Endometrium (tissue), 2 donors: ENCODE measurements around the gene DYNC1I2.
"Not testable (repeated sequence)": the region's sequence is repeated elsewhere in the genome, so short reads cannot be mapped to it uniquely, and the experiment has no call there.

Experiments used
- FAIRE-seq: peaks from 2 replicates; lab custom pipeline; 2012; peaks lifted over from hg19 to GRCh38; lab: Jason Lieb, UNC
- donor health status: control.
- donor health status: control.

DYNC1I2 gene

GRCh38 chr2:171718720-171719119 lies 31.5 kb downstream of the DYNC1I2 start:
- no peak for FAIRE-seq

DNA sequence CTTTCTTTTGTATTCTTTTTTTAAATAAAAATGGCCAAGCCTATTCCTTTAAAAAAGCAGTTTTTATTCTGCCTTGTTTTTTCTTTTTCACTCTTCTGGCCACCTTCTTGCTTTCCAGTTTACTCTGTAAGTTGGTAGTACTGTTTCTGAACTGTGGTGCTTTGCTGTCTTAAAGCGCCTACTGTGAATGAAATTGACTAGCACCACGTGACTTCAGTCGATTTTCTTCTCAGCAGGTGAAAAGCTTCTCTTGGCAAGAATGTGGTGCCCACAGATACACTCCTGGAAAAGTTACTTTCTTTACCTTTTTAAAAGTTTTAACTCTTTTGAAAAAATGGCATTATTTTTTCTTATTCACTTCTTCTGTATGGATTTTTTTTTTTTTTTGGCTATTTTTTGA lies 32.4 kb downstream of the DYNC1I2 start:
- FAIRE-seq, result no peak

GRCh38 chr2:171723716-171724683 lies 36.7 kb downstream of the DYNC1I2 start:
- no peak for FAIRE-seq

GRCh38 chr2:171726847-171727450 lies 39.7 kb downstream of the DYNC1I2 start:
- no peak for FAIRE-seq

GRCh38 chr2:171728989-171729951 lies 42.0 kb downstream of the DYNC1I2 start:
- no peak for FAIRE-seq

DNA sequence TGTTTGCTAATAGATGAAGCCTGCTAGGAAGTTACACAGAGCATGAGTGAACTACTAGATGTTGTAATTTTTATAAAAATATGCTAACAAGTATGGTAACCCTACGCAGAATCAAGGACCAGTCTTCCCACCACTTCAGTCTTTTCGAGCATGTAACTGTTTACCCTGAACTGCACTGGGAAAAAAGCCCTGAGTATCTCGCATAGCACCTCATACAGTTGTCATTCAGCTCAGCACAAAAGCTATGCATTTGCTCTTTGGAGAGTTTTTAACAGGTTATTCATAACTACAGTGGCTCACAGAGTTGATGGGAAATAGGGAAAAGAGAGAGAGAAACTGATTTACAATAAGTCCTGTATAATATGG lies 42.7 kb downstream of the DYNC1I2 start:
- no peak for FAIRE-seq

DNA sequence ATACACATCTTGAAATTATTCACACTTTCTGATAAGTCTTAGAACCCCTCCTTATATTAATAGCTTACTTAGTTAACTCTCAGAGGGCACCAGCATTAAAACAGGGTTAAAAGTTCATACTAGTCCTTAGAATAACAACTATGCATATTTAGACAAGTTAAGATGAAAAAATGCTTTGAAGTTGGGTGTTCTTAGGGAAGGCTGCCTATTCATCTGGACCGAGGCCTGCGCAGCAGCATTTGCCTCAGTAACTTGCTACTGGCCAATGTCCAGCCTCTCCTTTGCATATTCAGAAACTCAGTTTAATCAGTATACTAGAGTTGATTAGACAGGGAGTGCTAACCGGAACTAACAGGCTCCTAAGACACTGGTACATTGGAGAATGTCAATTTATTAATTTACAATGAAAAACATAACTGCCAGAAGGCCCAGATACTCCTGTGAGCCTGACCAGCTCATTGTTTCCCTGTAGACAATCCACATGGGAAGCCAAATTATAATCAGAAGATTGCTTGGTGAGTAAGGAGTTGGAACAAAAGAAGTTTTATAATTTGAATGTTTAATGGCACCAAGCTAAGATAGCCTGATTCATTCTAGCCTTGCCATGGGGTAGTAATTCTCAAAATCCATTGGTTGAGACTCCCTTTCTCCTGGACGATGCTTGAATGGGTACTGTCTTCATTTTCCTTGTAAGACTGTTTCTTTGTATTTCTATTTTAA lies 48.9 kb downstream of the DYNC1I2 start:
- no peak for FAIRE-seq

DNA sequence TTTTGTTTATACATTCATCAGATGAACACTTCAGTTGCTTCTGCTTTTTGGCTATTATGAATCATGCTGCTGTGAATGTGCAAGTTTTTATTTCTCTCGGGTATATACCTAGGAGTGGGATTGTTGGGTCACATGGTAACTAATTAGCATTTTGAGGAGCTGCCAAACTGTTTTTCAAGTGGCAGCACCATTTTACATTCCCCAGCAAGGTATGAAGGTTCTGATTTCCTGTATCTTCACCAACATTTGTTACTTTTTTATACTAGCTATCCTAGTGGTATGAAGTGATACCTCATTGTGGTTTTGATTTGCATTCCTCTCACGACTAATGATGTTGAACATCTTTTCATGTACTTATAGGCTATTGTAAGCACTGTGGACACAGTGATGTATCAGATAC lies 53.9 kb downstream of the DYNC1I2 start:
- no peak for FAIRE-seq

DNA sequence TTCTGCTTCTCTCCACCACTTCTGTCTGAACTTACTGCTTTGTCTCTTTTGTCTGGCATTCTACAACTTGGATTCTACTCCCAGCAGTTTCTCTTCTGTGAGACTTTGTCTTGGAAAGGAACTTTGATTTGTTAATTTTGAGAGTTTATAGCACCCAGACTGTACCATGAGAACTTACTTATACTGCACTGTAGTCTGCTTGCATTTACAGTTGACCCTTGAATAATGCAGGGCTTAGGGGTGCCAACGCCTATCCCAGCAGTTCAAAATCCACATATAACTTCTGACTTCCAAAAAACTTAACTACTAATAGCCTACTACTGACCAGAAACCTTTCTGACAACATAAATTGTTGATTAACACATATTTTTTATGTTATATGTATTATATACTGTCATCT lies 55.5 kb downstream of the DYNC1I2 start:
- no peak for FAIRE-seq

DNA sequence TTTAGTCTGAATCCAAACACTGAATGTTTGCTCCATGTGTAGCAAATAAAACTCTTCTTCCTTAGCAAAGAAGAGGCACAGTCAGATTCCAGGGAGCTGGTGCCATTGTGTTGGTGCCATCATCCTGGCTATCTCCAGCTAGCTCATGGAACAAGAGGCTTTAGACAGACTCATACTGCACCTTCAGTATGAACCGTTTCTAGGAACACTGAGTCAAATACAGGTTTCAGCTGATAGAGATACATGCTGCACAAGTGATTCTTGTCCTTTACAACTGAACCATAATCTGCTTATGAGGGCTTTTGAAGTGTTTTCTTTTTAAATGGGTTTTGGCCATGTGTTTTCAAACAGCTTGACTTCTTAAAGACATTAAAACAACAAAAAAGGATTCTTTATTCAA lies 57.9 kb downstream of the DYNC1I2 start:
- FAIRE-seq, result no peak

DNA sequence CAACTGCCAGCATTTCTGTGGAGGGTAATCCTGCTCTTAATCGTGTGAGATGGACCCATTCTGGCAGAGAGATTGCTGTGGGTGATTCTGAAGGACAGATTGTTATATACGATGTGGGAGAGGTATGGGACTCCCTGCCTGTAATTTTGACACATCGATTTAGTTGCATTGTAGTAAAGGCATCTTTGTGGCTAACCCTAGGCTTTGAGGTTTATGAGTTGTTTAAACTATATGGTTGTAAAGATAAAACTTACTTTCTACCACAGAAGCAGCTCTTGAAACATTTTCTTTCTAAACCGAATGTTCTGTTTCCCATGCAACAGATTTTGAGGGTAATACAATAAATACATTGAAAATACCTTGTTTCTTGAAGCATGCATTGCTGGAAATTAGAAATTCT lies 58.5 kb downstream of the DYNC1I2 start:
- FAIRE-seq, result no peak

DNA sequence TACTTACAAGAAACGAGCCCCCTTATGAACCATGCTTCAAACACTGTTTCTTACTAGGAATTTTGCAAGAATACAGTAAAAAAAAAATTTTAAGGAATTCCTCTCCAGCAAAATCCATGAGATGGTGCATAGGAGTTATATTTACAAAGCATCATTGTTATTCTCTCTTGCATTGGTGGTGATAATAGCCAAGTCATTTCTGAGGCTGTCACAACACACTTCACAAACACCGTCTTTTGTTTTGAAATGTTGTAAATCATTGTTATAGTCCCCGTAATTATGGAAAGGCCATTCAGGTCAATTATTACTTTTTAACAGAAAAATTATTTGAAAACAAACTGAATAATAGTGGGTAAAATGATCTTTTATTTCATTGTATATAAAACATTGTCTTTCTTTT lies 60.1 kb downstream of the DYNC1I2 start:
- FAIRE-seq, result no peak

GRCh38 chr2:171754254-171754939 lies 67.1 kb downstream of the DYNC1I2 start:
- FAIRE-seq, result no peak

DNA sequence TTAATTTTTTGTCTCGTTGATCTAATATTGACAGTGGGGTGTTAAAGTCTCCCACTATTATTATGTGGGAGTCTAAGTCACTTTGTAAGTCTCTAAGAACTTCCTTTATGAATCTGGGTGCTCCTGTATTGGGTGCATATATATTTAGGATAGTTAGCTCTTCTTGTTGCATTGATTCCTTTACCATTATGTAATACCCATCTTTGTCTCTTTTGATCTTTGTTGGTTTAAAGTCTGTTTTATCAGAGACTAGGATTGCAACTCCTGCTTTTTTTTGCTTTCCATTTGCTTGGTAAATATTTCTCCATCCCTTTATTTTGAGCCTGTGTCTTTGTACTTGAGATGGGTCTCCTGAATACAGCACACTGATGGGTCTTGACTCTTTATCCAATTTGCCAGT lies 71.5 kb downstream of the DYNC1I2 start:
- FAIRE-seq, result not testable (repeated sequence)

- FAIRE-seq, result not testable (repeated sequence)
Observed at GRCh38 chr2:171761176-171761575, 73.9 kb downstream of the DYNC1I2 start.

- no peak for FAIRE-seq
Observed at GRCh38 chr2:171762879-171763573, 75.8 kb downstream of the DYNC1I2 start.

- no peak for FAIRE-seq
Observed at GRCh38 chr2:171763602-171764001, 76.3 kb downstream of the DYNC1I2 start.

GRCh38 chr2:171771463-171771862 lies 84.2 kb downstream of the DYNC1I2 start:
- FAIRE-seq, result no peak

DNA sequence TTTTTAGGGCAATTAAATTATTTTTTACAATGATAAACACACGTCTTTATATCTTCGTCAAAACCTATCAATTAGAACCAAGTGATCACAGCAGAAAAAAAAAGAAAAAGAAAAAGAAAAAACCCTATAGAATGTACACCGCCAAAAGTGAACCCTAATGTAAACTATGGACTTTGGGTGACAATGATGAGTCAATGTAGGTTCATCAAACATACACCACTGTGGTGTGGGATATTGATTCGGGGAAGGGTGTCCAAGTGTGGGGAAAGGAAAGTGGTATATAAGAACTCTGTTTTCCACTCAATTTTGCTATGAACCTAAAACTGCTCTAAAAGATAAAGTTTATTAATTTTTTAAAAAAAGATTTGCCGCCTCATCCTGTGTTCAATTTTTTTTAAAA lies 85.1 kb downstream of the DYNC1I2 start:
- no peak for FAIRE-seq

DNA sequence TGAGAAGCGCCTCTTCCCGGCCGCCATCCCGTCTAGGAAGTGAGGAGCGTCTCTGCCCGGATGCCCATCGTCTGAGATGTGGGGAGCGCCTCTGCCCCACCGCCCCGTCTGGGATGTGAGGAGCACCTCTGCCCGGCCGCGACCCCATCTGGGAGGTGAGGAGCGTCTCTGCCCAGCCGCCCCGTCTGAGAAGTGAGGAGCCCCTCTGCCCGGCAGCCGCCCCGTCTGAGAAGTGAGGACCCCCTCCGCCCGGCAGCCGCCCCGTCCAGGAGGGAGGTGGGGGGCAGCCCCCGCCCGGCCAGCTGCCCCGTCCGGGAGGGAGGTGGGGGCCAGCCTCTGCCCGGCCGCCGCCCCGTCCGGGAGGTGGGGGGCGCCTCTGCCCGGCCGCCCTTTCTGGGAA lies 87.3 kb downstream of the DYNC1I2 start:
- not testable (repeated sequence) for FAIRE-seq

DNA sequence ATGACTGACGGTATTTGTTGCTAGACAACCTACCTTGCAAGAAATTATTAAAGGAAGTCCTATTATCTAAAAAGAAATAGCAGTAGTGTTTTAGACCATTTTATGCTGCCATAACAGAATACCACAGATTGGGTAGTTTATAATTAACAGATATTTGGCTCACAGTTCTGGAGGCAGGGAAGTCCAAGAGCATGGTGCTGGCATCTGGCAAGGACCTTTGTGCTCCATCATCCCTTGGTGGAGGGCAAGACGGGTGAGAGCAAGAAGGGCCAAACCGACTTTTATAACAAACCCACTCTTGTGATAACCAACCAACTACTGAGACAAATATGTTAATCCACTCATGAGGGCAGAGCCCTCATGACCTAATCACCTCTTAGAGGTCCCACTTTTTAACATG lies 91.2 kb downstream of the DYNC1I2 start:
- no peak for FAIRE-seq
